Naive thymus-derived CD4-positive, alpha-beta T cell (primary cell): Measurements from ENCODE around the gene ACSBG1. TPM values are rescaled to one million over a fixed set of nuclear protein-coding genes. Genes with fewer than 3 reads are reported as not detected.

Experiments
- ATAC-seq: fragments of 150-1000 bp; cut with Tn5 transposase; 2 replicates; pipeline ENCODE4 v1.10.0; 2021; ENCODE audit warnings: mild to moderate bottlenecking, moderate library complexity
- CTCF ChIA-PET: fragments of 350-600 bp; sonication (Branson Sonifier 250); formaldehyde crosslinking; loops from one replicate; lab custom pipeline; 2021; ENCODE audit warnings: antibody characterized with exemption; lab: Charles Lee
- POLR2A ChIA-PET: fragments of 350-600 bp; sonication (Branson Sonifier 250); formaldehyde crosslinking; loops from one replicate; lab custom pipeline; 2021; ENCODE audit warnings: antibody characterized with exemption, inconsistent platforms; lab: Charles Lee
- DNase-seq, 9 donors: peaks; one replicate each; pipeline versions ENCODE4 v3.0.0 to v3.0.0-alpha.2; 2020 to 2022; ENCODE audit warnings: mixed read lengths in 1 of 9
- H3K27ac ChIP-seq: one replicate; pipeline ENCODE4 v1.7.0; 2013; ENCODE audit warnings: mild to moderate bottlenecking, low read depth, low read length, moderate library complexity
- H3K27me3 ChIP-seq, 2 donors: one replicate each; pipeline ENCODE4 v1.7.0; 2013; ENCODE audit warnings: low read length in 2 of 2, mild to moderate bottlenecking in 2 of 2, moderate library complexity in 2 of 2; ENCODE audit not compliant: control insufficient read depth in 2 of 2, insufficient read depth in 2 of 2
- H3K36me3 ChIP-seq, 3 experiments: 1 replicate in 2 of 3; 2 replicates in 1 of 3; pipeline ENCODE4 v1.7.0; 2013; ENCODE audit warnings: low read length in 3 of 3, mild to moderate bottlenecking in 3 of 3, moderate library complexity in 1 of 3; ENCODE audit not compliant: insufficient read depth in 3 of 3, control insufficient read depth in 2 of 3
- H3K4me1 ChIP-seq, 2 donors: one replicate each; pipeline ENCODE4 v1.7.0; 2013; ENCODE audit warnings: low read length in 2 of 2, mild to moderate bottlenecking in 2 of 2, moderate library complexity in 1 of 2; ENCODE audit not compliant: control insufficient read depth in 2 of 2, insufficient read depth in 2 of 2
- H3K4me3 ChIP-seq: 2 replicates; pipeline ENCODE4 v1.7.0; 2013; ENCODE audit warnings: mild to moderate bottlenecking, low read length
- H3K9me3 ChIP-seq, 3 experiments: 1 replicate in 2 of 3; 2 replicates in 1 of 3; pipeline ENCODE4 v1.7.0; 2013; ENCODE audit warnings: low read length in 3 of 3; ENCODE audit not compliant: control insufficient read depth in 2 of 3
- H3K27ac Mint-ChIP-seq, 9 donors: one replicate each; pipeline ENCODE4 v1.8.0; 2020 to 2022; ENCODE audit warnings: mixed read lengths in 9 of 9, mild to moderate bottlenecking in 8 of 9, moderate library complexity in 5 of 9, inconsistent platforms in 2 of 9
- H3K27me3 Mint-ChIP-seq, 5 donors: one replicate each; pipeline ENCODE4 v1.8.0; 2021 to 2022; ENCODE audit warnings: mixed read lengths in 5 of 5, mild to moderate bottlenecking in 1 of 5
- H3K36me3 Mint-ChIP-seq, 5 donors: one replicate each; pipeline ENCODE4 v1.8.0; 2020 to 2022; ENCODE audit warnings: mixed read lengths in 5 of 5, mild to moderate bottlenecking in 3 of 5, inconsistent platforms in 1 of 5
- H3K4me1 Mint-ChIP-seq, 7 donors: one replicate each; pipeline ENCODE4 v1.8.0; 2020 to 2022; ENCODE audit warnings: mixed read lengths in 7 of 7, mild to moderate bottlenecking in 3 of 7, inconsistent platforms in 1 of 7
- H3K4me3 Mint-ChIP-seq, 10 donors: one replicate each; pipeline ENCODE4 v1.8.0; 2020 to 2022; ENCODE audit warnings: mild to moderate bottlenecking in 10 of 10, mixed read lengths in 10 of 10, moderate library complexity in 6 of 10, inconsistent platforms in 2 of 10
- H3K9me3 Mint-ChIP-seq, 11 donors: one replicate each; pipeline ENCODE4 v1.8.0; 2020 to 2022; ENCODE audit warnings: mixed read lengths in 11 of 11, mild to moderate bottlenecking in 4 of 11, inconsistent platforms in 1 of 11, moderate library complexity in 1 of 11
- intact Hi-C, 2 donors: fragments of 100-400 bp; cut with micrococcal nuclease; formaldehyde crosslinking; loops; one replicate each; pipeline ENCODE4 v1.15.1; 2023
- polyA plus RNA-seq, 2 donors: library from polyadenylated mRNA; unstranded; fragments of 300-500 nt; fragmentation: Illumina TruSeq; gene quantifications; one replicate each; pipeline ENCODE4 v1.2.3, GENCODE V29; 2021
- total RNA-seq, 6 experiments: library from RNA in 5 of 6; stranded (reverse) in 5 of 6; gene quantifications; 1 replicate in 5 of 6; 2 replicates in 1 of 6; pipeline ENCODE4 v1.2.3 and lab custom pipeline; 2021 to 2026

Gene ACSBG1
- total and polyA plus RNA-seq, 7 experiments from 2014 or later, result 0.06 to 0.39 TPM; not detected in 5

GRCh38 chr15:78142332-78142731 lies 92.0 kb downstream of the ACSBG1 start:
- peaks cover under 1 to 6% (median 2%) of the 10 kb centered on the region in 7 donors for H3K4me1 Mint-ChIP-seq
- no peak overlapping the region for H3K27ac ChIP-seq
- CTCF ChIA-PET, result interaction anchor here (0.5 kb wide), 1 partner anchor 27 kb away, joined by 4 read pairs; no protein-coding TSS in a partner anchor
- no peaks in the 10 kb centered on the region for H3K27me3 Mint-ChIP-seq
- H3K4me3 Mint-ChIP-seq, result no peak overlapping the region
- no peaks in the 10 kb centered on the region for H3K36me3 Mint-ChIP-seq
- H3K9me3 ChIP-seq, result no peaks in the 10 kb centered on the region
- no peaks in the 10 kb centered on the region for H3K4me1 ChIP-seq
- ATAC-seq (no peak), DNase-seq (no peak)
- intact Hi-C loops, result no loop called here
- no peaks in the 10 kb centered on the region for H3K36me3 ChIP-seq
- no peaks in the 10 kb centered on the region for H3K9me3 Mint-ChIP-seq
- H3K4me3 ChIP-seq, result no peak overlapping the region
- H3K27me3 ChIP-seq, result no peaks in the 10 kb centered on the region
- H3K27ac Mint-ChIP-seq, result peak overlapping the region in 1 of 9 donors; percentile 57
- POLR2A ChIA-PET, result no interaction called here

GRCh38 chr15:78140292-78140691 lies 94.1 kb downstream of the ACSBG1 start:
- H3K4me3 Mint-ChIP-seq, result no peak overlapping the region
- POLR2A ChIA-PET, result interaction anchor here (2.4 kb wide), 1 partner anchor 8 kb away, joined by 13 read pairs; the partner anchor contains the start of gene IDH3A
- H3K4me1 Mint-ChIP-seq, result peaks cover 0 to 1% (median 0%) of the 10 kb centered on the region in 7 donors
- no peaks in the 10 kb centered on the region for H3K9me3 Mint-ChIP-seq
- peak overlapping the region in 1 of 9 donors; percentile 47 for H3K27ac Mint-ChIP-seq
- CTCF ChIA-PET, result no interaction called here
- Histone ChIP-seq H3K9me3 (no peaks in the 10 kb centered on the region), H3K27ac (no peak overlapping the region), H3K36me3 (no peaks in the 10 kb centered on the region), H3K4me1 (no peaks in the 10 kb centered on the region), H3K27me3 (no peaks in the 10 kb centered on the region), H3K4me3 (no peak overlapping the region)
- DNase-seq (no peak), ATAC-seq (no peak)
- H3K27me3 Mint-ChIP-seq, result no peaks in the 10 kb centered on the region
- intact Hi-C loops, result no loop called here
- no peaks in the 10 kb centered on the region for H3K36me3 Mint-ChIP-seq

GRCh38 chr15:78139578-78139977 lies 94.8 kb downstream of the ACSBG1 start:
- Mint-ChIP-seq H3K4me3 (no peak overlapping the region), H3K4me1 (peaks cover 0 to 1% (median 0%) of the 10 kb centered on the region in 7 donors), H3K27ac (peak overlapping the region in 1 of 9 donors; percentile 20), H3K27me3 (no peaks in the 10 kb centered on the region), H3K36me3 (no peaks in the 10 kb centered on the region), H3K9me3 (no peaks in the 10 kb centered on the region)
- H3K27me3 ChIP-seq, result no peaks in the 10 kb centered on the region
- intact Hi-C loops, result no loop called here
- no peaks in the 10 kb centered on the region for H3K4me1 ChIP-seq
- no peaks in the 10 kb centered on the region for H3K36me3 ChIP-seq
- CTCF ChIA-PET, result interaction anchor here (1.1 kb wide), 1 partner anchor 56 kb away, joined by 5 read pairs; no protein-coding TSS in a partner anchor
- no peak overlapping the region for H3K27ac ChIP-seq
- POLR2A ChIA-PET, result interaction anchor here (0.5 to 2.4 kb wide), 2 partner anchors 9 to 44 kb away, joined by 3 to 13 read pairs; partner anchors contain the start of gene IDH3A
- H3K9me3 ChIP-seq, result no peaks in the 10 kb centered on the region
- ATAC-seq (no peak), DNase-seq (no peak)
- no peak overlapping the region for H3K4me3 ChIP-seq

GRCh38 chr15:78133801-78134200 lies 100.6 kb downstream of the ACSBG1 start:
- H3K4me3 ChIP-seq, result no peak overlapping the region
- Mint-ChIP-seq H3K36me3 (peaks cover 0 to 4% (median 0%) of the 10 kb centered on the region in 5 donors), H3K4me3 (peak overlapping the region in 2 of 10 donors; percentile 4 to 23), H3K9me3 (peaks cover 0 to 2% (median 0%) of the 10 kb centered on the region in 11 donors), H3K27ac (peak overlapping the region in 1 of 9 donors; percentile 90), H3K27me3 (peaks cover 0 to 2% (median 0%) of the 10 kb centered on the region in 5 donors), H3K4me1 (peaks cover 8 to 34% (median 21%) of the 10 kb centered on the region in 7 donors)
- peaks cover 10 to 11% of the 10 kb centered on the region in 2 donors for H3K4me1 ChIP-seq
- no peak for DNase-seq
- no peak overlapping the region for H3K27ac ChIP-seq
- CTCF ChIA-PET, result interaction anchor here (0.7 kb wide), 1 partner anchor 59 kb away, joined by 3 read pairs; no protein-coding TSS in a partner anchor
- no peaks in the 10 kb centered on the region for H3K36me3 ChIP-seq
- intact Hi-C loops, result loop anchor here (5.0 kb wide), 3 partner anchors 34 to 108 kb away; no protein-coding TSS in a partner anchor
- ATAC-seq, result no peak
- POLR2A ChIA-PET, result interaction anchor here (0.7 to 2.3 kb wide), 3 partner anchors 10 to 100 kb away, joined by 3 to 5 read pairs (median 3); partner anchors contain the start of gene IDH3A
- H3K27me3 ChIP-seq, result no peaks in the 10 kb centered on the region
- H3K9me3 ChIP-seq, result no peaks in the 10 kb centered on the region

- intact Hi-C loops, result loop anchor here (1.0 to 5.0 kb wide), 8 partner anchors 18 to 111 kb away; partner anchors contain the start of gene IDH3A (in 2 of the 2)
- peaks cover 0 to 2% (median 0%) of the 10 kb centered on the region in 11 donors for H3K9me3 Mint-ChIP-seq
- peaks cover 0 to 4% (median 0%) of the 10 kb centered on the region in 5 donors for H3K36me3 Mint-ChIP-seq
- peaks cover 10 to 37% (median 21%) of the 10 kb centered on the region in 7 donors for H3K4me1 Mint-ChIP-seq
- Histone ChIP-seq H3K27me3 (no peaks in the 10 kb centered on the region), H3K9me3 (no peaks in the 10 kb centered on the region), H3K27ac (peak within 1 kb of the TSS; percentile 86), H3K4me1 (peaks cover 10 to 11% of the 10 kb centered on the region in 2 donors), H3K4me3 (peak within 1 kb of the TSS; percentile 74), H3K36me3 (no peaks in the 10 kb centered on the region)
- ChIA-PET POLR2A (interaction anchor here (0.7 to 2.3 kb wide), 7 partner anchors 15 to 168 kb away, joined by 3 to 9 read pairs (median 5); partner anchors contain the start of genes IDH3A and SKIC8), CTCF (interaction anchor here (0.7 to 4.9 kb wide), 11 partner anchors 13 to 274 kb away, joined by 3 to 38 read pairs (median 5); no protein-coding TSS in a partner anchor)
- DNase-seq (peak; percentile 67 to 90 (median 78)), ATAC-seq (peak; percentile 90)
- peaks cover 0 to 2% (median 0%) of the 10 kb centered on the region in 5 donors for H3K27me3 Mint-ChIP-seq
- peak within 1 kb of the TSS; percentile 68 to 93 (median 89) for H3K27ac Mint-ChIP-seq
- H3K4me3 Mint-ChIP-seq, result peak within 1 kb of the TSS; percentile 80 to 89 (median 84)
Observed at GRCh38 chr15:78131295-78132061, 102.9 kb downstream of the ACSBG1 start, which contains the start of gene CIB2. Gene CIB2, minus strand, starts transcription at chr15:78131445. Its CDS starts 230 bp downstream, at chr15:78131215.
